ENCODE data around the gene AZU1.
"Not testable (repeated sequence)": the region's sequence is repeated elsewhere in the genome, so short reads cannot be mapped to it uniquely, and the experiment has no call there.

The AZU1 gene

GRCh38 chr19:852136-853013, 24.7 kb downstream of the AZU1 start, which contains the start of gene ELANE:
Gene ELANE, plus strand, starts transcription at chr19:852303. Its CDS starts 26 bp downstream, at chr19:852329.
- TF ChIP-seq CTCF (IDR thresholded peaks at IDR 0.05; ENCODE audit: extremely low read depth, missing control alignments) = no peak
- DNase-seq (ENCODE audit: low spot score) = no peak

GRCh38 chr19:853014-853585, 25.5 kb downstream of the AZU1 start:
- TF ChIP-seq CTCF (IDR thresholded peaks at IDR 0.05; ENCODE audit: extremely low read depth, missing control alignments) = no peak
- DNase-seq (ENCODE audit: low spot score) = no peak

- DNase-seq (ENCODE audit: low spot score) = not testable (repeated sequence)
Measured at GRCh38 chr19:853614-854220, 26.1 kb downstream of the AZU1 start.

GRCh38 chr19:854549-854948, 26.9 kb downstream of the AZU1 start:
- no peak for DNase-seq (ENCODE audit: low spot score)
- TF ChIP-seq CTCF (IDR thresholded peaks at IDR 0.05; ENCODE audit: extremely low read depth, missing control alignments) = no peak

GRCh38 chr19:855142-855541, 27.5 kb downstream of the AZU1 start:
- no peak for TF ChIP-seq CTCF (IDR thresholded peaks at IDR 0.05; ENCODE audit: extremely low read depth, missing control alignments)
- no peak for DNase-seq (ENCODE audit: low spot score)

GRCh38 chr19:855566-856120, 28.0 kb downstream of the AZU1 start:
- no peak for TF ChIP-seq CTCF (IDR thresholded peaks at IDR 0.05; ENCODE audit: extremely low read depth, missing control alignments)
- no peak for DNase-seq (ENCODE audit: low spot score)

- no peak for DNase-seq (ENCODE audit: low spot score)
- TF ChIP-seq CTCF (IDR thresholded peaks at IDR 0.05; ENCODE audit: extremely low read depth, missing control alignments) = no peak
Measured at GRCh38 chr19:858284-858683, 30.6 kb downstream of the AZU1 start.
